WERI-Rb-1 (cell line): ENCODE results near the gene RAB43.

Experiments used
- DNase-seq: peaks from one replicate; pipeline ENCODE4 v3.0.0-alpha.2; 2020
- H3K27ac ChIP-seq: fragments of 250-450 bp; sonication (Bioruptor Pico); 2 replicates; pipeline ENCODE4 v1.5.1; 2020; ENCODE audit warnings: mild to moderate bottlenecking, moderate library complexity
- H3K27me3 ChIP-seq: fragments of 250-450 bp; sonication (Bioruptor Pico); 2 replicates; pipeline ENCODE4 v1.5.1; 2021; ENCODE audit warnings: mild to moderate bottlenecking, low read depth, moderate library complexity; ENCODE audit not compliant: insufficient read depth, severe bottlenecking
- H3K36me3 ChIP-seq: fragments of 250-450 bp; sonication (Bioruptor Pico); 2 replicates; pipeline ENCODE4 v1.5.1; 2020; ENCODE audit warnings: mild to moderate bottlenecking, moderate library complexity
- H3K4me3 ChIP-seq: 2 replicates; pipeline ENCODE4 v1.5.1; 2011; ENCODE audit warnings: low read depth, mild to moderate bottlenecking, control low read depth, low read length
- H3K9me3 ChIP-seq: fragments of 250-450 bp; sonication (Bioruptor Pico); 2 replicates; pipeline ENCODE4 v1.5.1; 2021; ENCODE audit warnings: mild to moderate bottlenecking, moderate library complexity; ENCODE audit not compliant: severe bottlenecking
- CTCF ChIP-seq: IDR thresholded peaks from 2 replicates; pipeline ENCODE4 v1.5.1; 2011; ENCODE audit warnings: low read depth, mild to moderate bottlenecking, control low read depth, inconsistent platforms, low read length

The RAB43 gene

GRCh38 chr3:129122412-129123011 is 908 bp upstream of the RAB43 start:
- no peak for TF ChIP-seq CTCF
- H3K36me3 ChIP-seq = no peaks in the 10 kb centered on the region; the same call in 1 of the 2 replicates
- H3K4me3 ChIP-seq = no peak overlapping the region
- H3K27ac ChIP-seq = no peak overlapping the region
- no peak for DNase-seq
- no peaks in the 10 kb centered on the region for H3K9me3 ChIP-seq
- no peaks in the 10 kb centered on the region for H3K27me3 ChIP-seq

DNA sequence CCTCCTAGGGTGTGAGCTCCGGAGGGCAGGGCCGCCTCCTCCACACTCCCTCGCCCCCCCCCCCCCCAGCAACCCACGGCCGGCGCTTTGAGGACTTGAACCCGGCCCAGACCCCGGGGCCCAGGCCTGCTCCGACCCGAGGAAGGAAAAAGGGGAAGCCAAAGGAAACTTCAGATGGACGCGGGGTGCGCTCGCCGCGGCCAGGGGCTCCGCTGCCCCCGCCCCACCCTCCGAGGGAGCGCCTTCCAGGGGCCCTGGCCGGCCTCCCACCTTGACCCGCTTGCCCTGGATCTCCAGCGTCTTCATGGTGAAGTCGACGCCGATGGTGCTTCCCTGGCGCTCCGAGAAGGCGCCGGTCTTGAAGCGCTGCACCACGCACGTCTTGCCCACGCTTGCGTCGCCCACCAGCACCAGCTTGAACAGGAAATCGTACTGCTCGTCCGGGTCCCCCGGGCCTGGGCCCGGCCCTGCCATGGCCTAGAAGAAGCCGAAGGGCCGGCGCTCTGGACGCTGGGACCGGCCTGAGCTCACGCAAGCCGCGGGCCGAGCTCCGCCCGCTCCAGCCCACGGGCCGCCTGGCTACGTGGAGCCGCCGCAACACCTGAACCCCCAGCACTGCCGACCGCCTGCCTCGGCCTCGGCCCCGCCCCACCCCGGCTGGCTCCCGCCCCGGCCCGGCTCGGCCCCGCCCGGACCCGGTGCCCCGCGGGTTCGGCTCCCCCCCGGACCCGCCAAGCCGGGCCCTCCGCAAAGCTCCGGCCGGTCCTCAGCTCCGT is 400 bp downstream of the RAB43 start:
- H3K4me3 ChIP-seq = peak overlapping the region; percentile 66
- H3K27me3 ChIP-seq = no peaks in the 10 kb centered on the region
- no peak for DNase-seq
- no peak for TF ChIP-seq CTCF
- H3K27ac ChIP-seq = peak overlapping the region; percentile 23; the same call in 1 of the 2 replicates
- H3K36me3 ChIP-seq = no peaks in the 10 kb centered on the region
- no peaks in the 10 kb centered on the region for H3K9me3 ChIP-seq

GRCh38 chr3:129120254-129121004 is 1.2 kb downstream of the RAB43 start:
- Histone ChIP-seq H3K4me3 (peak overlapping the region; percentile 66), H3K27ac (no peak overlapping the region), H3K27me3 (no peaks in the 10 kb centered on the region), H3K9me3 (no peaks in the 10 kb centered on the region), H3K36me3 (no peaks in the 10 kb centered on the region)
- peak; percentile 45 for DNase-seq
- TF ChIP-seq CTCF = no peak

GRCh38 chr3:129119365-129120100 is 2.1 kb downstream of the RAB43 start:
- no peak for DNase-seq
- Histone ChIP-seq H3K36me3 (no peaks in the 10 kb centered on the region), H3K27ac (no peak overlapping the region), H3K27me3 (no peaks in the 10 kb centered on the region), H3K9me3 (no peaks in the 10 kb centered on the region), H3K4me3 (no peak overlapping the region)
- no peak for TF ChIP-seq CTCF

DNA sequence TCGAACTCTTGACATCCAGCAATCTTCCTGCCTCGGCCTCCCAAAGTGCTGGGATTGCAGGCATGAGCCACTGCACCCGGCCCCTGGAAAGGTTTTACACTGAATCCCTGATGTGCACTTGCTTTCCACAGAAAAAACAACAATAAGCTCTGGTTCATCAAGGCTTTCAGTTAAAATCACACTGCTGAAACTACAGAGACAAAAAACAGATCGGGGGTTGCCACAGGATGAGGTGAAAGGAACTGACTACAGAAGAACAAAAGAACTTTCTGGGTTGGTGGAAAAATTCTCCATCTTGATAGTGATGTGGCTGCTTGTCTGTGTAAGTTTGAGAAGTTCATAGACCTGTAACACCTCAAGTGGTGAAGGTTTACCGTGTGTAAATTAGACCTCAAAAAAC is 2.9 kb downstream of the RAB43 start:
- no peak for DNase-seq
- no peak overlapping the region for H3K27ac ChIP-seq
- no peak for TF ChIP-seq CTCF
- no peak overlapping the region for H3K4me3 ChIP-seq
- H3K27me3 ChIP-seq = no peaks in the 10 kb centered on the region
- no peaks in the 10 kb centered on the region for H3K9me3 ChIP-seq
- no peaks in the 10 kb centered on the region for H3K36me3 ChIP-seq
